ENCODE measurements around the gene ZNF319.
A peak's percentile ranks its signal among the peaks of the same experiment; 100 is the strongest.

Gene ZNF319

GRCh38 chr16:57997528-57998265, 2.8 kb downstream of the ZNF319 start:
- no peak for DNase-seq (ENCODE audit: low read depth, low spot score)
- ChIA-PET POLR2A (no interaction called here), CTCF (interaction anchor here (4.7 to 11.4 kb wide), 3 partner anchors 9 to 95 kb away, joined by 32 to 161 read pairs (median 56); no protein-coding TSS in a partner anchor)
- no peak for TF ChIP-seq CTCF (IDR thresholded peaks at IDR 0.05; ENCODE audit: insufficient read depth, low read length, missing control alignments)
- no peak overlapping the region for H3K4me3 ChIP-seq (ENCODE audit: low read depth, low read length)

- H3K4me3 ChIP-seq (ENCODE audit: low read depth, low read length): no peak overlapping the region
- no peak for DNase-seq (ENCODE audit: low read depth, low spot score)
- ChIA-PET POLR2A (no interaction called here), CTCF (interaction anchor here (4.7 to 11.4 kb wide), 2 partner anchors 8 to 94 kb away, joined by 32 to 161 read pairs; no protein-coding TSS in a partner anchor)
- no peak for TF ChIP-seq CTCF (IDR thresholded peaks at IDR 0.05; ENCODE audit: insufficient read depth, low read length, missing control alignments)
Observed at GRCh38 chr16:57997176-57997527, 3.3 kb downstream of the ZNF319 start.

- POLR2A ChIA-PET: no interaction called here
- TF ChIP-seq CTCF (IDR thresholded peaks at IDR 0.05; ENCODE audit: insufficient read depth, low read length, missing control alignments): no peak
- CTCF ChIA-PET: interaction anchor here (0.6 to 11.4 kb wide), 4 partner anchors 8 to 239 kb away, joined by 3 to 161 read pairs (median 18); no protein-coding TSS in a partner anchor
- DNase-seq (ENCODE audit: low read depth, low spot score): no peak
- no peak overlapping the region for H3K4me3 ChIP-seq (ENCODE audit: low read depth, low read length)
Observed at GRCh38 chr16:57996406-57997175, 3.9 kb downstream of the ZNF319 start.

DNA sequence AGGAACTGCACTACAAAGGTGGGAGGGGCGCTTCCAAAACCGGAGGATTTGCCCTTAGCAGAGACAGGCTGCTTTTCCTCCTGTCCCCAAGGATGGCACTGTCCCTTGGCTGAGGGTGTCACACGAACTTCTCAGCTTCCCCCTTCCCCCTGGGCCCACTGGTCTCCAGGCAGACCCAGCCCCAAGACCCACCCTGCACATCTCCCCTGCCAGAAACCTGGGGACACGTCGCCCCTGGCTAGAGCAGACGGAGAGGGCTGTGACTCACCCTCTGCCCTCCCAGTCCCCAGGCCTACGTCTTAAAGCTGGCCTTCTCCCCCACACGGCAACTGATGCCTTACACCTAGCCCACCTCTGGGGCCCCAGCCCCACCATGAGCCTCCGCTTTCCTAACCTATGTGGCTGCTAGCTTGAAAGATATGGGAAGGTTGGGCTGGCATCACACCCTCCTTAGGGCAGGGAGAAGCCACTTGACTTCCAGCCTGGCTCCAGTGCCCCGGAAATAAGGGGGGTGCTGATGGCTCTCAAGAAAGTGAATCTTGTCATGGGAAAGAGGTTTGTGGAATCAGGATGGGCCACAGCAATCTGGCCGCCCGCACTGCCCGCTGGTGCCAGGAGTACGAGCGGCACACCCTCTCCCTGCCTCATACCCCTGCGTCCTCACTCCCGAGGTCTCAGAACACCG, 4.6 kb downstream of the ZNF319 start:
- ChIA-PET CTCF (interaction anchor here (0.6 to 7.6 kb wide), 3 partner anchors 8 to 239 kb away, joined by 3 to 34 read pairs (median 4); no protein-coding TSS in a partner anchor), POLR2A (no interaction called here)
- TF ChIP-seq CTCF (IDR thresholded peaks at IDR 0.05; ENCODE audit: insufficient read depth, low read length, missing control alignments): no peak
- no peak overlapping the region for H3K4me3 ChIP-seq (ENCODE audit: low read depth, low read length)
- DNase-seq (ENCODE audit: low read depth, low spot score): no peak

- no peak overlapping the region for H3K4me3 ChIP-seq (ENCODE audit: low read depth, low read length)
- DNase-seq (ENCODE audit: low read depth, low spot score): no peak
- CTCF ChIA-PET: interaction anchor here (1.0 to 7.6 kb wide), 3 partner anchors 21 to 238 kb away, joined by 3 to 34 read pairs (median 3); no protein-coding TSS in a partner anchor
- TF ChIP-seq CTCF (IDR thresholded peaks at IDR 0.05; ENCODE audit: insufficient read depth, low read length, missing control alignments): peak; percentile 45
- POLR2A ChIA-PET: no interaction called here
Observed at GRCh38 chr16:57994778-57995177, 5.7 kb downstream of the ZNF319 start.

Data from AG04449 (cell line).